Ovary (tissue), 3 donors: ENCODE data around the gene CACFD1.

Experiments
- EP300 ChIP-seq: sonication (generic); formaldehyde crosslinking; IDR thresholded peaks from one replicate; pipeline ENCODE4 v1.6.1; 2017; ENCODE audit warnings: antibody characterized with exemption
- POLR2A ChIP-seq: fragments of 450-650 bp; IDR thresholded peaks from one replicate; pipeline ENCODE4 v1.6.1; 2017; ENCODE audit warnings: antibody characterized with exemption, mild to moderate bottlenecking, moderate library complexity
- TF ChIP-seq, protein P1 (sequence below), 3 donors: fragments of 450-650 bp in 2 of 3; fragments of 200-600 bp in 1 of 3; IDR thresholded peaks; one replicate each; pipeline versions ENCODE4 v1.5.1 to v1.8.0; 2016 to 2022; ENCODE audit warnings: antibody characterized with exemption in 3 of 3, mild to moderate bottlenecking in 1 of 3
- donor health status: DM: no; HTN: no; CAD: no.

DNA sequence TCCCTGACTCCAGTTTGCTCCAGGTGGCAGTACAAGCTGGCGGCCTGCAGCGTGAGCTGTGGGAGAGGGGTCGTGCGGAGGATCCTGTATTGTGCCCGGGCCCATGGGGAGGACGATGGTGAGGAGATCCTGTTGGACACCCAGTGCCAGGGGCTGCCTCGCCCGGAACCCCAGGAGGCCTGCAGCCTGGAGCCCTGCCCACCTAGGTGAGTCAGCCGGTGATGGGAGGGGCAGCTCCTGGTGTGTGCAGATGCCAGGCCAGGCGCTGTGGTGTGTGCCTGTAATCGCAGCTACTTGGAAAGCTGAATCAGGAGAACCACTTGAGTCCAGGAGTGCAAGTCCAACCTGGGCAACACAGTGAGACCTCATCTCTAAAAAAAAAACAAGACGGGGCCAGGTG lies 10.0 kb upstream of the CACFD1 start:
- TF ChIP-seq, protein P1, sequence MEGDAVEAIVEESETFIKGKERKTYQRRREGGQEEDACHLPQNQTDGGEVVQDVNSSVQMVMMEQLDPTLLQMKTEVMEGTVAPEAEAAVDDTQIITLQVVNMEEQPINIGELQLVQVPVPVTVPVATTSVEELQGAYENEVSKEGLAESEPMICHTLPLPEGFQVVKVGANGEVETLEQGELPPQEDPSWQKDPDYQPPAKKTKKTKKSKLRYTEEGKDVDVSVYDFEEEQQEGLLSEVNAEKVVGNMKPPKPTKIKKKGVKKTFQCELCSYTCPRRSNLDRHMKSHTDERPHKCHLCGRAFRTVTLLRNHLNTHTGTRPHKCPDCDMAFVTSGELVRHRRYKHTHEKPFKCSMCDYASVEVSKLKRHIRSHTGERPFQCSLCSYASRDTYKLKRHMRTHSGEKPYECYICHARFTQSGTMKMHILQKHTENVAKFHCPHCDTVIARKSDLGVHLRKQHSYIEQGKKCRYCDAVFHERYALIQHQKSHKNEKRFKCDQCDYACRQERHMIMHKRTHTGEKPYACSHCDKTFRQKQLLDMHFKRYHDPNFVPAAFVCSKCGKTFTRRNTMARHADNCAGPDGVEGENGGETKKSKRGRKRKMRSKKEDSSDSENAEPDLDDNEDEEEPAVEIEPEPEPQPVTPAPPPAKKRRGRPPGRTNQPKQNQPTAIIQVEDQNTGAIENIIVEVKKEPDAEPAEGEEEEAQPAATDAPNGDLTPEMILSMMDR (IDR thresholded peaks at IDR 0.05): no peak
- TF ChIP-seq EP300 (no peak), POLR2A (no peak)
